Prostate gland (tissue), 2 donors: ENCODE measurements around the gene PRR15L. TPM values are rescaled to one million over a fixed set of nuclear protein-coding genes. Genes with fewer than 3 reads are reported as not detected.
A peak's percentile ranks its signal among the peaks of the same experiment; 100 is the strongest.
"Not testable (repeated sequence)": the region's sequence is repeated elsewhere in the genome, so short reads cannot be mapped to it uniquely, and the experiment has no call there.

Experiments used
- DNase-seq: peaks from one replicate; pipeline ENCODE4 v3.0.0-alpha.2; 2019; ENCODE audit warnings: low spot score
- H3K27ac ChIP-seq, 2 donors: fragments of 200-600 bp; sonication (generic); 2 replicates each; pipeline ENCODE4 v1.5.1; 2017 to 2019
- H3K27me3 ChIP-seq: fragments of 200-600 bp; sonication (generic); replicated peaks from 2 replicates; pipeline ENCODE4 v1.5.1; 2019; ENCODE audit not compliant: insufficient read depth
- H3K36me3 ChIP-seq, 2 donors: fragments of 200-600 bp; sonication (generic); 1 replicate in 1 of 2; 2 replicates in 1 of 2; pipeline versions ENCODE4 v1.5.1 to v1.8.1; 2017 to 2019
- H3K4me1 ChIP-seq: fragments of 200-600 bp; sonication (generic); replicated peaks from 2 replicates; pipeline ENCODE4 v1.5.1; 2019
- H3K4me3 ChIP-seq, 2 donors: fragments of 200-600 bp; sonication (generic); 2 replicates each; pipeline ENCODE4 v1.5.1; 2017 to 2019
- H3K9me3 ChIP-seq: fragments of 200-600 bp; sonication (generic); 2 replicates; pipeline ENCODE4 v1.5.1; 2017
- POLR2A ChIP-seq: fragments of 450-650 bp; IDR thresholded peaks from one replicate; pipeline ENCODE4 v1.6.1; 2016; ENCODE audit warnings: antibody characterized with exemption, mild to moderate bottlenecking
- POLR2AphosphoS5 ChIP-seq: sonication (generic); formaldehyde crosslinking; IDR thresholded peaks from one replicate; pipeline ENCODE4 v1.6.1; 2017; ENCODE audit warnings: antibody characterized with exemption
- WGBS: methylation state at CpG from one replicate; pipeline ENCODE4 v1.1.5; 2018; 5-methylcytosine and 5-hydroxymethylcytosine counted together
- intact Hi-C: fragments of 100-400 bp; cut with DNase I; formaldehyde crosslinking; loops from one replicate; pipeline ENCODE4 v1.14.2; 2022
- total RNA-seq, 2 donors: library from RNA; depleted of rRNA; stranded (reverse); fragments of >200 nt; gene quantifications; one replicate each; pipeline ENCODE4 v1.1.0, GENCODE V29; 2016
- TF ChIP-seq, protein P1 (sequence below), 4 experiments: fragments of 200-600 bp in 2 of 4; fragments of 450-650 bp in 2 of 4; sonication (generic) in 2 of 4; IDR thresholded peaks; 1 replicate in 3 of 4; 2 replicates in 1 of 4; pipeline ENCODE4 v1.5.1; 2016 to 2019; ENCODE audit warnings: antibody characterized with exemption in 4 of 4, mild to moderate bottlenecking in 2 of 4, moderate library complexity in 2 of 4

PRR15L gene
- total RNA-seq, 2 donors from 2014 or later: 19.9 to 59.7 TPM

DNA sequence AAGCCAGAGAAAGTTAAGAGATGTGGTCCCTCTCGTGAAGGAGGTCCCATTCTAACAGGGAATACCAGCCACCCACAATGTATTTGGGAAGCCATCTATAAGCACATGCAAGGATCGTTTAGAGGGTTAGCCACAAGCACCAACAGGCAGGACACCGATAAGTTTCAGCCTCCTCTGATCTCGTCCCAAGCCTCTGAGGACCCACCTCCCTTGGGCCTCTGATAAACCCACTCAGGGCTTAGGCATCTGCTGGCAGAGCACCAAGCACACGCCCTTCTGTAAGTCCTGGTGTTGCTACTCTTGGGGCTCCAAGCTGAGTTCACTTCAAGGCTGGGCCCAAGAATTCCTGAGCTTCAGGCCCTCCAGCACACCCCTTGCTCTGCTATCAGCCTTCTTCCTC, 21.7 kb downstream of the PRR15L start:
- no peak for DNase-seq
- no peaks in the 10 kb centered on the region for H3K9me3 ChIP-seq
- H3K36me3 ChIP-seq: no peaks in the 10 kb centered on the region
- no peaks in the 10 kb centered on the region for H3K4me1 ChIP-seq
- TF ChIP-seq POLR2A: no peak
- no peak for TF ChIP-seq POLR2AphosphoS5
- TF ChIP-seq, protein P1, sequence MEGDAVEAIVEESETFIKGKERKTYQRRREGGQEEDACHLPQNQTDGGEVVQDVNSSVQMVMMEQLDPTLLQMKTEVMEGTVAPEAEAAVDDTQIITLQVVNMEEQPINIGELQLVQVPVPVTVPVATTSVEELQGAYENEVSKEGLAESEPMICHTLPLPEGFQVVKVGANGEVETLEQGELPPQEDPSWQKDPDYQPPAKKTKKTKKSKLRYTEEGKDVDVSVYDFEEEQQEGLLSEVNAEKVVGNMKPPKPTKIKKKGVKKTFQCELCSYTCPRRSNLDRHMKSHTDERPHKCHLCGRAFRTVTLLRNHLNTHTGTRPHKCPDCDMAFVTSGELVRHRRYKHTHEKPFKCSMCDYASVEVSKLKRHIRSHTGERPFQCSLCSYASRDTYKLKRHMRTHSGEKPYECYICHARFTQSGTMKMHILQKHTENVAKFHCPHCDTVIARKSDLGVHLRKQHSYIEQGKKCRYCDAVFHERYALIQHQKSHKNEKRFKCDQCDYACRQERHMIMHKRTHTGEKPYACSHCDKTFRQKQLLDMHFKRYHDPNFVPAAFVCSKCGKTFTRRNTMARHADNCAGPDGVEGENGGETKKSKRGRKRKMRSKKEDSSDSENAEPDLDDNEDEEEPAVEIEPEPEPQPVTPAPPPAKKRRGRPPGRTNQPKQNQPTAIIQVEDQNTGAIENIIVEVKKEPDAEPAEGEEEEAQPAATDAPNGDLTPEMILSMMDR (IDR thresholded peaks at IDR 0.05): no peak
- no peak overlapping the region for H3K4me3 ChIP-seq
- 48% methylated on average over 5 of the region's 5 CpGs for WGBS
- intact Hi-C loops: no loop called here
- no peak overlapping the region for H3K27ac ChIP-seq
- no peaks in the 10 kb centered on the region for H3K27me3 ChIP-seq

DNA sequence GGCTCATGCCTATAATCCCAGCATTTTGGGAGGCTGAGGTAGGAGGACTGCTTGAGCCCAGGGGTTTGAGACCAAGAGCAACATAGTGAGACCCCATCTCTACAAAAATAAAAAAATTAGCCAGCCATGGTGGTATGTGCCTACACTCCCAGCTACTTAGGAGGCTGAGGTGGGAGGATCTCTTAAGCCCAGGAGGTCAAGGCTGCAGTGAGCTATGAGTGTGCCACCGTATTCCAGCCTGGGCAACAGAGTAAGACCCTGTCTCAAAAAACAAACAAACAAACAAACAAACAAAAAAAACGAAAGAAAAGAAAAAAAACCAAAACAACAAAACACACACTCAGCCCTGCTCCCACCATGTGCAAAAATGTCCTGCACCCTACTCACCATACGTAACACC, 22.2 kb downstream of the PRR15L start:
- whole genome bisulfite sequencing: 85% methylated on average over 3 of the region's 3 CpGs
- DNase-seq, H3K36me3 ChIP-seq, H3K27ac ChIP-seq, intact Hi-C loops, H3K27me3 ChIP-seq, H3K4me1 ChIP-seq, H3K9me3 ChIP-seq, H3K4me3 ChIP-seq: not testable (repeated sequence)

DNA sequence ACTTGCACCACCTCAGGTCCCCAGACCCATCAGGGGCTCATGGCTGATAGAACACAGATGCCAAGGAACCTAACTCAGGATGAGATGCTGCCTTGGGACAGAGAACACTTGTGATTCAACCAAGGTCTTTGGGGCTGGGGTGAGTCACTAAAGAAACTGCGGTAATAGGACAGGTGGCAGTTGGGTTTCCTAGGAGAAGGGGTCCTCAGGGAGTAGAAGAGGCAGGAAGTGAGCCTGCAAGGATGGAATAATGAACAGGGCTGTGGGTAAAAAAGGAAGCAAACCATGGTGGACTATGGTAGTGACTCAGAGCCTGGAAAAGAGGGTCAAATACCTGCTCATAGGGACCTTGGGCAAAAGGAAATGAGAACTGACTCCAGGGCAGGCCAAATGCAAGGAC, 22.8 kb downstream of the PRR15L start:
- Histone ChIP-seq H3K36me3 (no peaks in the 10 kb centered on the region), H3K9me3 (no peaks in the 10 kb centered on the region), H3K27ac (no peak overlapping the region), H3K4me3 (no peak overlapping the region), H3K27me3 (no peaks in the 10 kb centered on the region), H3K4me1 (peaks cover 2% of the 10 kb centered on the region)
- no peak for DNase-seq
- 95% methylated on average over 1 of the region's 1 CpG for WGBS
- intact Hi-C loops: no loop called here
- no peak for TF ChIP-seq POLR2A

DNA sequence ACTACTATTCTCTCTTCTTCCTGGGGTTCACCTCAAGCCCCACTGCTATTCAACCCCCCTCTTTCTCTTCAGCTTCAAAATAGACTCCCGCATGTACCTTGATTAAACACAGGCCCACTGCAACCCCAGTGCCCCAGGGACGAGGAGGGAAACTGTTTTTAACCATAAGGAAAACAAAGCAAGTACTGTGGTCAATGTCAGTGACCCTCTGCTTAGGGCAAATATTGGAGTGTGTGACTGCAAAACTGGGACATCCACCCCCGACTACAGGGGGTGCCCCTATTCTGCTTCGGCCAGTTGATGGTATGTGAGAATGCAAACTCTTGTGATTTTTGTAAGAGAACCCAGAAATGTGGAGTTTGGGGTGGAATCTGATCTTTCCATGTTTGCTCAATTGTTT, 25.8 kb downstream of the PRR15L start:
- 80% methylated on average over 4 of the region's 4 CpGs for WGBS
- Histone ChIP-seq H3K9me3 (no peaks in the 10 kb centered on the region), H3K4me1 (peaks cover 11% of the 10 kb centered on the region), H3K36me3 (no peaks in the 10 kb centered on the region), H3K27me3 (no peaks in the 10 kb centered on the region), H3K27ac (no peak overlapping the region), H3K4me3 (no peak overlapping the region)
- no peak for DNase-seq
- intact Hi-C loops: no loop called here
- TF ChIP-seq POLR2AphosphoS5: no peak

DNA sequence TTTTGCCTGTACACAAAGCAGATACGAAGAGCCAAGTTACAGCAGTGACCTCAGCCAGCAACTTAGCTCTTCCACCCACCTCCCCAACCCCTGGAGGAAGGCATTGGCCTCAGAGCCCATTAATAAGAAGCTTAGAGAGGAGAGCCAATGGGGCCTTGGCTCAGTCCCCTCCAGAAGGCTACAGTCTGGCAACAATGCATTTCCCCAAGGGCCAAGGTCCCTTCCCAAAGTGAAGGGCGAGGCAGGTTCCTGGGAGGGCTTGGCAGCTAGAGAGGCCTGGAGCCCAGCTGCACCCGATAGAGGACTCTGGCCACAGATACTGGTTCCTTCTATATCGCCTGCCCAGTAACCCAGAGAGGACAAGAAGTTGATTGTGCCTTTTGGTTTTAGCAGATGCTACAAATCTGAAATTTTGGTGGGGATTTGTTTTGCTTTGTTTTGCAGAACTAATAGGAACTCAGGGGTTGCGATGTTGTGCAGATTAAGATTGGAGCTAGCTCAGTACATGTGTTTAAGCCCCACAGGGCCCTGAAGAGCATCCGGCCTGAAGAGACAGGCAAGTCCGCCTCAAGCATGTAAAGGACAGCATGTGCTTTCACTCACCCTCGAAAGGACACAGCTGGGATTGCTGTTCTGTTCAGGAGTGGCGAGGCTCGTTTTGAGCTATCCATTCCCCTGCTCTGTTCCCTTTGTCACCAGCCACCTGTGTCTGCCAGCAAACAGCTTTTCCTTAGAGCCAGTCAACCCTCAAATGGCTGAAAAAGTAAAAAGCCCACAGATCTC, 28.3 kb downstream of the PRR15L start:
- intact Hi-C loops: no loop called here
- no peak for DNase-seq
- Histone ChIP-seq H3K9me3 (no peaks in the 10 kb centered on the region), H3K36me3 (peaks cover 0 to 11% of the 10 kb centered on the region in 2 donors), H3K27me3 (no peaks in the 10 kb centered on the region), H3K27ac (peak overlapping the region; percentile 18 to 51), H3K4me3 (no peak overlapping the region), H3K4me1 (peaks cover 11% of the 10 kb centered on the region)
- TF ChIP-seq POLR2A (no peak), POLR2AphosphoS5 (no peak)
- TF ChIP-seq, protein P1 (IDR thresholded peaks at IDR 0.05): no peak
- WGBS: 60% methylated on average over 10 of the region's 10 CpGs

DNA sequence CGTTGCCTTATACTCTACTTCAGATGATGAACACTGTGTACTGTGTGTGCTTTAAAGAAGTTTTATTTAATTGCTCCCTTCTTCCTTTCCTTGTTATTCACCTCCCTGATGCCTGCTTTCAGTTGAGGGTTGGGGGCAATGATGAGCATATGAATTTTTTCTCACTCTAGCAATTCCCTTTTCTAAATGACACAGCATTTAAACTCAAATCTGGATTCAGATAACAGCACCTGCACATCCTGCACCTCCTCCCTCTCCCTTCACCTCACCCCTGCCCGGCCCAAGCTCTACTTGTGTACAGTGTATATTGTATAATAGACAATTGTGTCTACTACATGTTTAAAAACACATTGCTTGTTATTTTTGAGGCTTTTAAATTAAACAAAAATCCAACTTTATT, 29.3 kb downstream of the PRR15L start:
- no peak for DNase-seq
- Histone ChIP-seq H3K4me3 (no peak overlapping the region), H3K36me3 (peaks cover 0 to 13% of the 10 kb centered on the region in 2 donors), H3K9me3 (no peaks in the 10 kb centered on the region), H3K4me1 (peaks cover 11% of the 10 kb centered on the region), H3K27me3 (no peaks in the 10 kb centered on the region), H3K27ac (peak overlapping the region in 1 of 2 donors; percentile 51)
- TF ChIP-seq POLR2A: no peak
- TF ChIP-seq POLR2AphosphoS5: no peak
- TF ChIP-seq, protein P1 (IDR thresholded peaks at IDR 0.05): no peak
- 37% methylated on average over 2 of the region's 2 CpGs for WGBS
- intact Hi-C loops: no loop called here
